Spinal cord (tissue), 10 donors: ENCODE data around the gene HIC1. TPM values are rescaled to one million over a fixed set of nuclear protein-coding genes. Genes with fewer than 3 reads are reported as not detected.

Experiments
- DNase-seq, 6 donors: peaks; one replicate each; pipeline versions ENCODE4 v3.0.0 to v3.0.0-alpha.2; 2013 to 2015; ENCODE audit warnings: low spot score in 6 of 6, low read depth in 4 of 6
- H3K27ac ChIP-seq: one replicate; pipeline ENCODE4 v1.5.1; 2013; ENCODE audit warnings: low read depth, low read length, control low read depth
- H3K27me3 ChIP-seq: one replicate; pipeline ENCODE4 v1.6.1; 2013; ENCODE audit warnings: low read length; ENCODE audit not compliant: control insufficient read depth, insufficient read depth
- H3K36me3 ChIP-seq: one replicate; pipeline ENCODE4 v1.6.1; 2013; ENCODE audit warnings: low read length; ENCODE audit not compliant: control insufficient read depth, insufficient read depth
- H3K4me1 ChIP-seq: one replicate; pipeline ENCODE4 v1.6.1; 2013; ENCODE audit warnings: low read length; ENCODE audit not compliant: control insufficient read depth, insufficient read depth
- H3K4me3 ChIP-seq: one replicate; pipeline ENCODE4 v1.5.1; 2013; ENCODE audit warnings: low read depth, low read length, control low read depth
- H3K9me3 ChIP-seq: one replicate; pipeline ENCODE4 v1.6.1; 2013; ENCODE audit warnings: low read length; ENCODE audit not compliant: control insufficient read depth, insufficient read depth
- WGBS: methylation state at CpG from one replicate; pipeline ENCODE4 v1.1.5; 2013; ENCODE audit warnings: missing lambda C conversion rate; ENCODE audit not compliant: insufficient coverage; 5-methylcytosine and 5-hydroxymethylcytosine counted together
- polyA plus RNA-seq, 2 donors: library from polyadenylated mRNA; unstranded; fragments of 120-200 nt; gene quantifications; one replicate each; pipeline ENCODE4 v1.2.1, GENCODE V29; 2013; ENCODE audit not compliant: insufficient read length in 2 of 2
- total RNA-seq, 2 donors: library from RNA; depleted of rRNA in 1 of 2; stranded (reverse); fragments of 120-200 nt in 1 of 2; fragments of >200 nt in 1 of 2; gene quantifications; one replicate each; pipeline versions ENCODE4 v1.2.3 to v1.2.4, GENCODE V29; 2013 to 2014
- donor health status: healthy.

HIC1 gene
- total and polyA plus RNA-seq, 4 donors = 8.6 to 46.5 (median 14.2) TPM

DNA sequence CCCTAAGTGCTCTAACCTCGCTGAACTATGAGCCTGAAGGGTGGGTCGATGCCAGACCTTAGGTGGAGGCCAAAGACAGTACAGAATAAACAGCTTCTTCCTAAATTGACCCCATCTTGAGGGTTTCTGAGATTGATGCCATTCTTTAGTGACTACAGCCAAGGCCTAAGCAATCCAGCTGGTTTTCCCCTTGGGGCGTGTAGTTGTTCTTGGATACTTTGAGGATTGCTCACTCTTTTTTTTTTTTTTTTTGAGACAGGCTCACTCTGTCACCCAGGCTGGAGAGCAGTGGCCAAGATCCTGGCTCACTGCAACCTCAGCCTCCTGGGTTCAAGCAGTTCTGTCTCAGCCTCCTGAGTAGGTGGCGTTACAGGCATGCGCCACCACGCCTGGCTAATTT is 11.1 kb upstream of the HIC1 start:
- Histone ChIP-seq H3K4me3 (no peak overlapping the region), H3K27me3 (no peaks in the 10 kb centered on the region), H3K9me3 (no peaks in the 10 kb centered on the region), H3K27ac (no peak overlapping the region), H3K4me1 (peaks cover 34% of the 10 kb centered on the region), H3K36me3 (peaks cover 56% of the 10 kb centered on the region)
- DNase-seq = no peak
- WGBS = 100% methylated on average over 2 of the region's 6 CpGs

DNA sequence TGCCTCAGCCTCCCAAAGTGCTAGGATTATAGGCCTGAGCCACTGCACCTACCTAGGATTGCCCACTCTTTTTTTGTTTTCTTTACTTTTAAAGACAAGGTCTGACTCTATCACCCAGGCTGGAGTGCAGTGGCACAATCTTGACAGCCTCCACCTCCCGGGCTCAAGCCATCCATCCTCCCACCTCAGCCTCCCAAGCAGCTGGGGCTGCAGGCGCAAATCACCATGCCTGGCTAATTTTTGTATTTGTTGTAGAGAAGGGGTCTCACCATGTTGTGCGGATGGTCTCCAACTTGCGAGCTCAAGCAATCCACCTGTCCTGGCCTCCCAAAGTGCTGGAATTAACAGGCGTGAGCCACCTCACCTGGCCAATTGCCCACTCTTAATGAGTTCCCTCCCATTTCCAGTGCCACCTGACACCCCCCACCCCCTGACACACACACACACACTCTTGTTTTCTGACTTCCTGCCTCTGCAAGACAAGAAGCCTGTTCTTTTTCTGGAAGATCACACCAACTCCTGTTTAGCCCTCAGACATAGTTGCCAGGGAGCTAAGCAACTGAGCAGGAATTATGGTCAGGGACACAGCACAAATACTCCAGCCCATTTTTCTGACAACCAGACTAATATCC is 10.5 kb upstream of the HIC1 start:
- no peak for DNase-seq
- 100% methylated on average over 3 of the region's 5 CpGs for WGBS
- Histone ChIP-seq H3K4me1 (peaks cover 40% of the 10 kb centered on the region), H3K36me3 (peaks cover 53% of the 10 kb centered on the region), H3K27ac (no peak overlapping the region), H3K4me3 (no peak overlapping the region), H3K9me3 (no peaks in the 10 kb centered on the region), H3K27me3 (peaks cover 3% of the 10 kb centered on the region)

DNA sequence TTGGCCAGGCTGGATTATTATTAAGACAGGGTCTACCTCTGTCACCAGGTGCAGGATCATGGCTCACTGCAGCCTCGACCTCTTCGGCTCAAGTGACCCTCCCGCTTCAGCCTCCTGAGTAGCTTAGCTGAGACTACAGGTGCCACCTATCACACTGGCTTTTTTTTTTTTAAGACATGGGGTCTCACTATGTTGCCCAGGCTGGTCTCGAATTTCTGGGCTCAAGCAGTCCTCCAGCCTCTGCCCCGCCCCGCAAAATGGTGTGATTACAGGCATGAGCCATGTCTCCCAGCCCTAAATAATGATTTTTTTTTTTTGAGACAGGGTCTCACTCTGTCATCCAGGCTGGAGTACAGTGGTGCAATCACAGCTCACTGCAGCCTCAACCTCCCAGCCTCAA is 7.3 kb upstream of the HIC1 start:
- Histone ChIP-seq H3K27me3 (peaks cover 10% of the 10 kb centered on the region), H3K9me3 (no peaks in the 10 kb centered on the region), H3K27ac (no peak overlapping the region), H3K4me3 (no peak overlapping the region), H3K36me3 (peaks cover 40% of the 10 kb centered on the region), H3K4me1 (peaks cover 38% of the 10 kb centered on the region)
- no peak for DNase-seq
- 95% methylated on average over 5 of the region's 6 CpGs for WGBS

DNA sequence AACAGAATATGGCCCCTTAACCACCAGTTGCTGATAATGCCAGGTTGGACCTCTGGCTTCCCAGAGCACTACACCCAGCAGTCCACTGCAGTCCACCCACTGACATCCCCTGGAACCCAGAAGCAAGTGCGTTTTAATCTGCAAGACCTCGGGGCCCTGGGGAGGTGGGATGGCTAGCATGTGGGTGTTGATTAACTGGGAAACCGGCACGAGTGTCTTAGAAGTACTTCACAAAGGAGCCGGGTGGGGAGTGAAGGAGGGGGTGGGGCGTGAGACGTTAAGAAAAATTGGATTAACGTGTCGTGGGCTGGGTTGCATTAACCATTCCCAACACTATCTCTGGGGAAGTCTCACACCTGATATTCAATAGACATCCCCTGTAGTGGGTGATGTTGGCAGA is 6.1 kb upstream of the HIC1 start:
- Histone ChIP-seq H3K4me3 (peak overlapping the region; percentile 66), H3K27me3 (peaks cover 18% of the 10 kb centered on the region), H3K9me3 (no peaks in the 10 kb centered on the region), H3K4me1 (peaks cover 35% of the 10 kb centered on the region), H3K27ac (no peak overlapping the region), H3K36me3 (peaks cover 28% of the 10 kb centered on the region)
- WGBS = no CpG with 5 or more reads among the region's 9 CpGs
- no peak for DNase-seq

DNA sequence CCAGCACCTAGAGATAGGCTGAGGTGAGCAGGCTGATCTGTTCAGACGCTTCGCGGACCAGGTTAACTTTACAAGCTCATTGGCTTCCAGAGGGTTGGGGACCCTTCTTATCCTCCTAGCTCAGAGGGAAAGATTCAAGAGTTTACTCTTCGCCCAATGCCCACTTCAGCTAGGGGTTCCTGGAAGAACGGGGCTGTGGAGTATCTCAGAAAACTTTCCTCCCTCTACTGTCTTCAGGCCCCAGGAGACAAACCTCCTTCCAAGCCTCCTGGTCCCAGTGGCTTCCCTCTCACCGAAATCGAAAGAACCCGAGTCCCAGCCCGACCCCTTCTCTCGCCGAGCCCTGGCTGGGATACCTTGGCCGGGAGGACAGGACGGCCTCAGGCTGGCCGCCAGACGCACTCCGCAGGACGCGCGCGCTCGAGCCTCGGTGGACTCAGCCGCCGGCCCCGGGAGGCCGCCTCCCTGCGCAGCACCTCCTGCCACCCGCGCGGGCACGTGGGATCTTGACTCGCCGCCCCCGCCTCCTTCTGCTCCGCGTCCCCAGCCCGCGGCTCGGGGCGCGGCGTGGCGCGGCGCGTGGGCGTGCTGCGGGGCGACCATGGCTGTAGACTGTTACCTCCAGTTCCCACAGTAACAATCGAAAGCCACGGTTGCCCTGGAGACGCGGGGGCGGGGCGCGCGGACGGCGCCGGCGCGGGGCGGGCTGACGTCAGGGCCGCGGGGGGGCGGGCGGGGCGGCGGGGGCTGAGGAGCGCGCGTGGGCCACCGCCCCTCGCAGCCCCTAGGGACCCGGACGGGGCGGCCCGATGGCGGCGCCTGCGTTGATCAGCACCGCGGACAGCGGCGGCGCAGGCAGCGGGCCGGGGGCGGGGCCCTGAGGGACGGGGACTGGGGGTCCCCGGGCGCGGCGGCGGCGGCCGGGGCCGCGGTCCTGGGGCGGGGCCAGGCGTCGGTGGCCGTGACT is 5.3 kb upstream of the HIC1 start:
- Histone ChIP-seq H3K4me1 (peaks cover 40% of the 10 kb centered on the region), H3K27ac (peak overlapping the region; percentile 69)
- 2% methylated on average over 104 of the region's 104 CpGs for WGBS

DNA sequence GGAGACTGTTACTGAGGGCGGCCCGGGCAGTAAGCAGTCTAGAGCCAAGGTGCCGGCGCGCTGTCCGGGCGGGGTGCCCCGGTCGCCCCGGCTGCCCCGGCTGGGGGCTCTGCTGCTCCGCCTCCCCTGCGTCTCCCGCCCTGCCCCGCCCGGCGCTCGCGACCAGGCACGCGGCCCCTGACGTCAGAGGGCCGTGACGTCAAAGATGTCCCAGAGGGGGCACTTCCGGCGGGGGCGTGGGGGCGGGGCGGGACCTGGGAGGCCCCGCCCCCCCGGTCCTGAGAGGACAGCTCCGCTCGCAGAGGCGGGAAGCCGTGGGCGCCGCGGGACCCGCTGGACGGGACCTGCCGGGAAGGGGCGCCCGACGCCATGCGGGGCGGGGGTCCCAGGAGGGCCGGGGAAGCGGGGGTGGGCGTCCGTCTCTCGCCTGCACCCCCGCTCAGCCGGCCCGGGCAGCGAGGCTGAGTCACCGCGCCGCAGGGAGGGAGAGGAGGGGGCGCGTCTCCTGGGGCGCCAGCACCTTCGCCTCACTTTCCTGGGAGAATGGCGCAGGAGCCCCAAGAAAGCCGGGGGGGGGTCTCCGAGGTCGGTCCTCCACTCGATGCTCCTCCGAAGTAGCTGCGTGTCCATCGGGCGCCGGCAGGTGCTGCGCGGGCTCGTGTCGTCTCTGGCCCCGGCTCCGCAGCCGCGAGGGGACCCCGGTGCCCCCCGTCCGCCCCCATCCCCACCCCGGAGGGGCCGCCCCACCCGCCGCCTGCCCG is 4.4 kb upstream of the HIC1 start:
- H3K36me3 ChIP-seq = peaks cover 16% of the 10 kb centered on the region
- H3K27ac ChIP-seq = no peak overlapping the region
- H3K4me3 ChIP-seq = peak overlapping the region; percentile 24
- peaks cover 41% of the 10 kb centered on the region for H3K4me1 ChIP-seq
- under 1% methylated on average over 88 of the region's 88 CpGs for WGBS
- peak in 2 of 6 donors; percentile 93 to 94 for DNase-seq
- H3K27me3 ChIP-seq = peaks cover 31% of the 10 kb centered on the region
- H3K9me3 ChIP-seq = no peaks in the 10 kb centered on the region

More for the DNA sequence above, 5.3 kb upstream of the HIC1 start:
- H3K4me3 ChIP-seq = peak overlapping the region; percentile 66
- peaks cover 20% of the 10 kb centered on the region for H3K36me3 ChIP-seq
- peak in 3 of 6 donors; percentile 65 to 94 (median 94) for DNase-seq
- H3K9me3 ChIP-seq = no peaks in the 10 kb centered on the region
- peaks cover 25% of the 10 kb centered on the region for H3K27me3 ChIP-seq

DNA sequence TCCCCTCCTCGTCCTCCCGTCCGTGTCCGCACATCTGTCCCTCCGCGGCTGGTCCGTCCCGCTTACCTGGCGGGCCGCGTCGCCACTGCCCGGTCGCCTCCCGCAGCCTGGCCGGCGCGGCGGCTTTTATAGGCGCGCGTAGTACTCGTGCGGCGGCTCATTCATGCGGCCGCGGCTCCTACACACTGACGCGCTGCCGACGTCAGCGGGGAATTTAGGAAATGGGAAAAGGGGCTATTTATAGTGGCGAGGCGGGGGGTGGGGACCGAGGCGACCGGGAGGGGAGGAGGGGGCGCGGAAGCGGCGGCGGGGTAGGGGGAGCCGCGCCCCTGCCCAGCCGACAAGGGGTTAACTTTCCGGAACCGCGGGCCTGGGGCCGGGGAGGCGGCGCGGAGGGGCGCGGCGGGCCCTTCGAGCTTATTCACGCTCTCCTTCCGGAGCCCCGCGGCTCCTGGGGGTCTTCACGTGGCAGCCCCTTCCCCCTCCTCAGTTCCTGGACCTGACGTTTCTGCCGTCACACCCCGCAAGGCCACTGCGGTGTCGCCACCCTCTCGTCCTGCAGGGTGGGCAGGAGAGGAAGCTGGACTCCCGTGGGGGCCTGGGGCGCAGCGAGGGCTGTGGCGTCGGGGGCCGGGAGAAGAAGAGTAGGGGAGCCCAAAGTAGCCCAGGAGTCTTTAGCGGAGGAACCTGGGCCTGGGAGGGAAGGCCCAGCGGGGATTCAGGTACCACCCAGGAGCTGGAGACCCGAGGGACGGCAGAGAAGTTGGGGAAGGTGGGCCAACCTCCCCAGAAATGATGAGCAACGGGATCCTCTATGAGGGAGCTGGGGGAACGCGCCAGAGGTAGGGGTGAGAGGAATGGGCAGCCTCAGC is 3.6 kb upstream of the HIC1 start:
- peaks cover 34% of the 10 kb centered on the region for H3K27me3 ChIP-seq
- WGBS = 5% methylated on average over 80 of the region's 81 CpGs
- H3K9me3 ChIP-seq = no peaks in the 10 kb centered on the region
- peaks cover 43% of the 10 kb centered on the region for H3K4me1 ChIP-seq
- peaks cover 11% of the 10 kb centered on the region for H3K36me3 ChIP-seq
- peak in 2 of 6 donors; percentile 82 to 83 for DNase-seq
- peak overlapping the region; percentile 40 for H3K27ac ChIP-seq
- H3K4me3 ChIP-seq = no peak overlapping the region

DNA sequence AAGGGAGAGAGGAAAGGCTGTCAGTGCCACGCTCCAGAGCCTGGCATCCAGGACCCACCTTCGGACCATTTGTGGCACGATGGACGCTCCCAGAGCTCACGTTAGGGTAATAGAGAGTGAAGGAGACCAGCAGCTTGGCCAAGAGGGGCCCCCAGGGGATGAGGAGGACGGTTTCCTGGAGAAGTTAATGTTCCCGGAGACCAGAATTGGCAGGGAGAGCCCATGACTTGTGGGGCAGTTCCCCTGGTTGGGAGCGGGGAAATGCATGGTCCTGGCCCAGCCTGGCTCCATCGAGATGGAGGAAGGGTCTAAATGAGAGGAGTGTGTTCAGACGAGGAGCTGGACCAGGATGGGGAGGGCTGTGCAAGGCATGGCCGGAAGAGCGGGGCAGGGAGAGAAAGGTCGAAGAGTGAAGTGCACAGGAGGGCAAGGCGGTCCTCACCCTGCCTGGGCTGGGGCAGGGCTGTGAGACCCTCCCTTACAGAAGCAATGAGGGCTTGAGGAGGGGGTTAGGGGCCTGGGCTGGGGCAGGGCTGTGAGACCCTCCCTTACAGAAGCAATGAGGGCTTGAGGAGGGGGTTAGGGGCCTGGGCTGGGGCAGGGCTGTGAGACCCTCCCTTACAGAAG is 2.9 kb upstream of the HIC1 start:
- Histone ChIP-seq H3K27ac (peak overlapping the region; percentile 40), H3K9me3 (no peaks in the 10 kb centered on the region), H3K27me3 (peaks cover 39% of the 10 kb centered on the region), H3K36me3 (peaks cover 11% of the 10 kb centered on the region), H3K4me1 (peaks cover 45% of the 10 kb centered on the region), H3K4me3 (no peak overlapping the region)
- peak in 1 of 6 donors; percentile 38 for DNase-seq
- WGBS = 35% methylated on average over 12 of the region's 14 CpGs
